ENCODE data around the gene DCUN1D3. TPM values are rescaled to one million over a fixed set of nuclear protein-coding genes. Genes with fewer than 3 reads are reported as not detected.

The DCUN1D3 gene
- total RNA-seq, 1 experiment from 2014 or later, result 16.4 TPM

GRCh38 chr16:20904507-20905081 is 4.4 kb upstream of the DCUN1D3 start:
- Histone ChIP-seq H3K4me3 (replicated peaks in 1 of 2; ENCODE audit: low read depth in 1 of 2, low read length in 2 of 2) (no peak overlapping the region), H3K4me2 (ENCODE audit: low read length) (peak overlapping the region; percentile 63), H3K27me3 (ENCODE audit: insufficient read depth, low read length) (no peaks in the 10 kb centered on the region), H4K20me1 (ENCODE audit: insufficient read depth) (no peaks in the 10 kb centered on the region), H3K9me3 (ENCODE audit: control insufficient read depth in 1 of 2, insufficient read depth in 1 of 2, low read depth in 1 of 2, low read length in 2 of 2) (no peaks in the 10 kb centered on the region), H3K9me2 (ENCODE audit: insufficient read depth) (no peaks in the 10 kb centered on the region), H3K9ac (ENCODE audit: low read length) (peak overlapping the region; percentile 34), H3K36me3 (ENCODE audit: control insufficient read depth in 1 of 2, insufficient read depth in 2 of 2, low read length in 2 of 2) (no peaks in the 10 kb centered on the region), H3K27ac (ENCODE audit: low read depth, low read length) (peak overlapping the region; percentile 85), H3K4me1 (ENCODE audit: control insufficient read depth in 1 of 2, insufficient read depth in 2 of 2, low read length in 2 of 2) (peaks cover 56 to 74% of the 10 kb centered on the region in 2 experiments), H3K79me2 (ENCODE audit: insufficient read depth, low read length) (peaks cover 23% of the 10 kb centered on the region), H2AFZ (ENCODE audit: low read depth, low read length, poor library complexity, severe bottlenecking) (no peak overlapping the region)
- peak; percentile 31 for ATAC-seq
- ChIA-PET RAD21 (ENCODE audit: low non-redundant PET in 1 of 2, low total read pairs in 2 of 2, uncharacterized antibody in 2 of 2, unreplicated experiment in 2 of 2) (interaction anchor here (0.9 to 1.4 kb wide), 2 partner anchors 176 to 179 kb away, joined by 3 to 4 read pairs; no protein-coding TSS in a partner anchor), CTCF (no interaction called here), POLR2A (interaction anchor here (1.5 kb wide), 1 partner anchor 10 kb away, joined by 5 read pairs; no protein-coding TSS in a partner anchor)
- BruUV-seq (replicated peaks), result no TSS peak
- peak; percentile 85 for DNase-seq (ENCODE audit: low read depth, low spot score)
- intact Hi-C loops (cut with micrococcal nuclease), result loop anchor here (5.0 to 10.0 kb wide), 3 partner anchors 37 to 400 kb away; no protein-coding TSS in a partner anchor
- TF ChIP-seq SP1 (IDR thresholded peaks at IDR 0.05; ENCODE audit: low read depth) (peak; percentile 89), ELF1 (IDR thresholded peaks at IDR 0.05; ENCODE audit: borderline replicate concordance, low read depth) (no peak), YY1 (IDR thresholded peaks at IDR 0.05; ENCODE audit: extremely low read depth, insufficient replicate concordance, low read depth, low read length) (no peak), MAX (IDR thresholded peaks at IDR 0.05) (no peak; the same call in 1 of the 2 replicates), EZH2 (IDR thresholded peaks at IDR 0.05) (no peak), CBX3 (IDR thresholded peaks at IDR 0.05; ENCODE audit: low read depth) (no peak; the same call in 1 of the 2 replicates), ZBTB33 (IDR thresholded peaks at IDR 0.05; ENCODE audit: extremely low read depth, insufficient replicate concordance, low read length) (no peak), EZH2phosphoT487 (IDR thresholded peaks at IDR 0.05; ENCODE audit: borderline replicate concordance) (no peak), SRF (IDR thresholded peaks at IDR 0.05; ENCODE audit: low read depth) (0 out of 2 replicates have a peak, but pooled peaks have one; percentile 8), ZFX (IDR thresholded peaks at IDR 0.05) (no peak), FOSL1 (IDR thresholded peaks at IDR 0.05; ENCODE audit: low read depth) (peak; percentile 44), ZNF274 (IDR thresholded peaks at IDR 0.05; ENCODE audit: low read depth, low read length) (no peak), RAD21 (IDR thresholded peaks at IDR 0.05; ENCODE audit: low read depth) (peak; percentile 25), POLR2A (IDR thresholded peaks at IDR 0.05; ENCODE audit: borderline replicate concordance, extremely low read depth, insufficient read depth, insufficient read length) (no peak), SIN3A (IDR thresholded peaks at IDR 0.05; ENCODE audit: low read depth) (peak; percentile 71), REST (IDR thresholded peaks at IDR 0.05; ENCODE audit: low read depth) (no peak), JUND (IDR thresholded peaks at IDR 0.05) (peak; percentile 82), ATF3 (IDR thresholded peaks at IDR 0.05) (no peak), CTCF (IDR thresholded peaks at IDR 0.05 in 2 of 3, conservative IDR thresholded peaks at IDR 0.05 in 1 of 3; ENCODE audit: borderline replicate concordance in 1 of 3, insufficient read depth in 1 of 3, low read depth in 2 of 3, low read length in 2 of 3) (no peak), TCF7L2 (IDR thresholded peaks at IDR 0.05; ENCODE audit: borderline replicate concordance, extremely low read depth, insufficient read depth, insufficient read length) (no peak)
